Bone marrow (tissue), 2 donors: ENCODE results near the gene MAP4K2.
A peak's percentile ranks its signal among the peaks of the same experiment; 100 is the strongest.

Experiments used
- DNase-seq, 2 donors: peaks; one replicate each; lab custom pipeline; 2025; lab: John Stamatoyannopoulos, UW

Gene MAP4K2

GRCh38 chr11:64767344-64768299, 35.4 kb downstream of the MAP4K2 start:
- peak; percentile 52 to 55 for DNase-seq

DNA sequence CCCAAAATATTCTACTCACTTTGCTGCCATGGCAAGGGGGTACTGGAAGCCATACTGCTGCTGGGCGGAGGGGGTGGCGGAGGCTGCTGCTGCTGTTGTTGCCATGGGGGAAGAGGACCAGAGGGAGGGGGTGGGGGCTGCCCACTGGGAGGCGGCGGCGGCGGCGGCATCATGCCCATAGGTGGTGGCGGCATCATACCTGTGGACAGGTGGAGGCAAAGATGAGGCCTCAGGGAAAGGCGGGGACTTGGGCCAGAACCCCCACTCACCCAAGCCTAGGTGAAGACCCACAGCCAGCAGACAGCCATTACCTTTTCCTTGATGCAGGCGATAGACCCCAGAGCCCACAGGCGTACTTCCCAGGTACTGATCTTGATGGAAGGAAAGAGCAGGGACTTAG, 36.1 kb downstream of the MAP4K2 start:
- DNase-seq, result no peak

- no peak for DNase-seq
Observed at GRCh38 chr11:64765851-64766665, 37.0 kb downstream of the MAP4K2 start.

DNA sequence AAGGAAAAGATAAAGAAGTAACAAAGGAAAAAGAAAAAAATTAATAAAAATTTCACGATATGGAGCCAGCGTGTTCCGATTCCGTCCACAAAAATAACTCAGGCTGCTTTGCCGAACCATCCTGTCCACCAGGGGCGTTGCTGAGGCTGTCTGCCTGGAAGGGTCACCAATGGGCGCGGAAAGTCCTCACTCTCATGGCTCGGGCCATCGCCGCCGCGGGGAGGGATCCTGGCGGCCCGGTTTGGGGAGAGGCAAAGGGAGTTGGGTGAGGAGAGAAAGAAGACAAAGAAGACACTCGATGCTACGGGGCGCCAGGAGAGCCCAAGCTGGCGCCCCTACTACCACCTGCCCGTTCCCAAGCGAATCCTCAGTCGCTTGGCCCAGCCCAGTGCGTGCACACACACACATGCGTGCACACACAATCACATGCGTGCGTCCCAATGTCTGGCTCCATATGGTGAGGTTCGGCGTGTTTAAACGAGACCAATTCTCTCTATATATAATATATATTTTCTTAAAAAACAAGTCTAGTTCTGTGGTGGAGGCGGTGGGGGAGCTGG, 37.6 kb downstream of the MAP4K2 start:
- DNase-seq, result no peak

DNA sequence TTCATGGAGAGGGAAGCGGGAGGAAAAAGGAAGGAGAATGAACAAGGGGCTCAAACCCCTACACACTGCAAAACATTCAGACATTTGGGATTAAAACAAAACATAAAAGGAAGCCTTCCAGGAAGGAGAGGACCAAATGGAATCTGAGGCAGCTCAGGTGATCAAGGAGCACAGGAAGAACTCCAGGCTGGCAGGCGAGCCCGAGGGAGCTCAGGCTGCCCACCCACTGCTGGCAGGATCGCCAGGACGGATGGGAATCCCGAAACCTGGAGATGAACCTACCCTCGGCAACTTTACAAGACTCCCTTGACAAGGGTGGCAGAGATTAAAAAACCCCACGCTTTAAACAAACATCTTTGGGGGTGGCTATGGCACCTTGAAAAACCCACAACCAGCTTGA, 38.3 kb downstream of the MAP4K2 start:
- DNase-seq, result no peak

DNA sequence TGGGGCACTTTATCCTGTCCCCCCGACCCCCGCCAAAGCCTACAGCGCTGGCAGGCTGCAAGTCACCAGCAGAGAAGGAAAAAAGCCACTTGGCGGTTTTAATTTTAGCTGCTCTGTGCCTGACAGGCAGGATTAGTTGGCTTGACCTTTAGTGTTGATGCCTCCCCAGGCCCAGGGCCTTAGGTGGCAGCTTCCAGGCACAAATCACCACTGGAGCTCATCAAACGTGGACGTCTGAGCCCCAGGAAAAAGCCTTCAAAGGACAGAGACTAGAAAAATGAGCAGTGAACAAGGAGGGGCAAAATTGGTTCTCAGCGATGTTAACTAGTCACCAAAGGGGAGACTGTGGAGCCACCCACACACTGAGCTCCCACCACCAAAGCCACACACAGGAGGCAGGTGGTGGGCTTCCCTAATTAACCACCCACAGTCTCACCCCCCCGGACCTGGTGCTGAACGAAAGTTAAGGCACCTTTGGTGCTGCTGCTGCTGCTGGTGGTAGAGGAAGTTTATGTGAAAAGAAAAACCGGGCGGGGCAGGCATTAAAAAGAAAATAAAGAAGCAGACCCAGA, 38.9 kb downstream of the MAP4K2 start:
- DNase-seq, result no peak

- no peak for DNase-seq
Observed at GRCh38 chr11:64763526-64764039, 39.4 kb downstream of the MAP4K2 start.

DNA sequence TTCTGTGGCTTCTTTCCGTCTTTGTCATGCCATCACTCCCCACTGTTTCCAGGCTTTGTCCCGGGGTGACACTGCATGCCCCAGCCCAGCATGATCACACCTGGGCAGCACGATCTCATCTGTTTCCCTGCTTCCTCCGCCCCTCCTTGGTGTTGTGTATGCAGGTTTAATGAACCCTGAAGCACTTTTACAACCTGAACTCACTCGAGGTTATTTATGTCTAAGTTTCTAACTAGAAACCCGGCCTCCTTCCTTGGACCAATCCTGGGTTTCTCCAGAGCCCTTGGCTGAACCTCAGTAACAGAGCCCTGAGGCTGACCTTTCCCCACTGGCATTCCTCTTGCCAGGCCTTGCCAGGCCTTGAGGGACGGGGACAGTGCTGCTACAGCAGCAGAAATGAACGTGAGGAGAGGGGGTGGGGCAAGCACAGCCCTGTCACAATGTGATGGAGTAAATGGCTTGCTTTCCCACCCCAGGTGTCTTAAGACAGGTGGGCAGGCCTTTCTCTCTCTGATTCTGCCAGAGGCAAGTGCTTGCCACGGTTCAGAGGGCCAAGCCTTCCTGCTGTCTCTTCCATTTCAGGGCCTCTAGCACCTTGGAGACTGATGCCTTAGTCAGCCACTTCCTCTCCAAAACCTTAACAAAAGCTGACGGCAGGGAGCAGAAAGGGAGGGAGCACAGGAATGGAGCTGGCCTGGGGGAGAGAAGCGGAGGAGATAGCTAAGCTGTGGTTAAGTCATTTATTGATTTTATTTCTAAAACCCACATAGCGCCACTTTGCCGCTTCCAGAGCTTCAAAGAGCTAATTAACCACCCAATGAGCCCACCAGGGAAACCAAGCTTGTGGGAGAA, 40.1 kb downstream of the MAP4K2 start:
- DNase-seq, result no peak

DNA sequence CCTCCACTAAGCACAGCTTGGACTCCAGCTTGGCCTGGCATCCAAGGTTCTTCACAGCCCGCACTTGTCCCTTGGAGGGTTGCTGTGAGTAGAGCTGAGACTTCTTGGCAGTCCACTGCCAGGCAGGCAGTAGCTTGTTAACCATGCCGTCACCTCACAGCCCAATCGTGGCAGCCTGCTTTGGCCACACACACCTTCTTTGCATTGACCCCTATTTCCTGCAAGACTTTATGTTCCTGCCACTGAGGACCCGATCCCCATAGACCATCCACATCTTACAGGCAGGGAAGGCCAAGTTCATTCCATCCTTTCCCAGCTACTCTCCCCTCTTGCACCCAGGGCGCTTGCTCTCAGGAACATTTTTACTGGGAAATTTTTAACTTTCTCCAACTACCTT, 40.7 kb downstream of the MAP4K2 start:
- no peak for DNase-seq

DNA sequence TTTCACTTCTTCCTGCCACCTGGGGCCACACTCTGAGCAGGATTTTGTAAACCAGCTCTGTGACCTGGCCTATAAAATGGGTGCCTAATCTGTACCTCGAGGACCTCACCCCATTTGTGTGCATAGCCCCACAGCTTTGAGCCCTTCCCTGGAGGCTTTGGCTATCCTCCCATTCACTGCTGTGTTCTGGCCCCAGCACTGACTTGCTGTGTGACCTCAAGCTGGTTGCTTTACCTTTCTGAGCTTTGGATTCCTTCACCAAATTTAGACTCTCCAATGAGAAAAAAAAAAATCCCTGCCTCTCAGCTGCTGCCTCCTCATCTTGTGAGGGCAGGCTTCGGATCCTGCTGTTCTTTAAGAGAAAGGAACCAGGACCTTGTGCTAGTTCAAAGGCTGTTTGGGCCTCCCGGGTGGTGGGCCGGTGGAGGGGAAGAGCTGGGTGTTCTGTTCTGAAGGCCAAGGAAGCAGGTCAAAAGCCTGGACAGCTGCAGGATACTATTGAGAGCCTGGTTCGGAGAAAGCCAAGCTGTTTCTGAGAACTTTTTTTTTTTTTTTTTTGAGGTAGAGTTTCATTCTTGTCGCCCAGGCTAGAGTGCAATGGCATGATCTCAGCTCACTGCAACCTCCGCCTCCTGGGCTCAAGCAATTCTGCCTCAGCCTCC, 42.1 kb downstream of the MAP4K2 start:
- DNase-seq, result no peak

- no peak for DNase-seq
Observed at GRCh38 chr11:64759722-64760719, 43.0 kb downstream of the MAP4K2 start, which contains the start of gene PYGM. PYGM (minus strand) TSS chr11:64759974; CDS start chr11:64759898, 76 bp downstream.

DNA sequence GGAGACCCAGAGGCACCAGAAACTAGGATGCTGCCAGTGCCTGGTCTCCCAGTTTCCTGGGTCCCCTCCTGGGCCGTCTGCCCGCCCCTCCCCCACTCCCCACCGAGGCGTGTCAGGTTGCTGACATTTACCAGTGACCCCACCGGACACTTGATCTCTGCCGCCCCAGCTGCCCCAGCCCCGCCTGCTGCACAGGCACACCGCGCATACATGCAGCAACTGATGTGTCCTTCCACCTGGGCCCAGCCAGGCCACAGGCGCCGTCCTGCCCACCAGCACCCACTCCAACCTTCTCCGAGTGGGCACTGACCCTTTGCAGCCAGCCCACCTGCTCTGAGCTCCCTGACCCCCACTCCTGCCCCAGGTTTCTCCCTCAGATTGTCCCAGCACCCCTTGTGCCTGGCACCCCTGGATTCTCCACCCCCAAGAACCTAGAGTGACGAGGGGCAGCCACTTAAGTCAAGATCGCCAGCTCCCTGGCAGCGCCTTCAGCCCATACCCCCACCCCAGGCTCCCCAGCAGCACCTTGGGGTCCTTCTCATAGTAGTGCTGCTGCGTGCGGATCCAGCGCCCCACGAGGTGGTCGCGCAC, 43.8 kb downstream of the MAP4K2 start:
- DNase-seq, result no peak

DNA sequence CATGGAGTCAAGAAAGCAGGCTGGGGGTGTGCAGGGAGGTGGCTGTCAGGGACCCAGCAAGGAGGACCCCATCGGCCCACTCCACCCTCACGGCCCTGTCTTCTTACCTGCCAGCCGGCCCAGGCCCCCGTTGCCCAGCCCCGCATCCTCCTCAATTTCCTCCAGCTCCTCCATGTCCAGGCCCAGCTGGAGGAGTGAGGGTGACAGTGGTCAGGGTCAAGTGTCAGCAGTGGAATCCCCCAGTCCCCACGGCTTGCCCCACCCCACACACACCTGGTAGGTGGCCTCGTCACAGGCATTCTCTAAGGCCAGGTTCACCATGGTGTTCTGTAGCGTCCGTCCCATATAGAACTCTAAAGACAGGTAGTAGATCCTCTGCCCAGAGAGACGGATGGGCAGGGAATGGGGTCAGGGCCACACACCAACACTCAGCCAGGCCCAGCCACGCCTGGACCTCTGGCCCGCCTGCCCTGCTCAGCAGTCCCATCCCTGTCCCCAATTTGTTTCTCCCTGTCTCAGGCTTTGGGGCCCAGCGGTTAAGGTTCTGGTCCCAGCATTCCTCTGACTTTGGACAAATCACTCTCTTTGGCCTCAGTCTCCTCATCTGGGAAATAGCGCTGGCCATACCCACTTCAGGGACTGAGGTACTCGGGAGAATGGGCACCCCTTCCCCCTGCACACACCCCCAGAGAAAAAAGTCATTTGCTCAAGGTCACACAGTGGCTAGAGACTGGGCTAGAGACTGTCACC, 44.5 kb downstream of the MAP4K2 start:
- no peak for DNase-seq

GRCh38 chr11:64757549-64758329, 45.3 kb downstream of the MAP4K2 start:
- no peak for DNase-seq

- DNase-seq, result no peak
Observed at GRCh38 chr11:64755681-64756361, 47.2 kb downstream of the MAP4K2 start.

DNA sequence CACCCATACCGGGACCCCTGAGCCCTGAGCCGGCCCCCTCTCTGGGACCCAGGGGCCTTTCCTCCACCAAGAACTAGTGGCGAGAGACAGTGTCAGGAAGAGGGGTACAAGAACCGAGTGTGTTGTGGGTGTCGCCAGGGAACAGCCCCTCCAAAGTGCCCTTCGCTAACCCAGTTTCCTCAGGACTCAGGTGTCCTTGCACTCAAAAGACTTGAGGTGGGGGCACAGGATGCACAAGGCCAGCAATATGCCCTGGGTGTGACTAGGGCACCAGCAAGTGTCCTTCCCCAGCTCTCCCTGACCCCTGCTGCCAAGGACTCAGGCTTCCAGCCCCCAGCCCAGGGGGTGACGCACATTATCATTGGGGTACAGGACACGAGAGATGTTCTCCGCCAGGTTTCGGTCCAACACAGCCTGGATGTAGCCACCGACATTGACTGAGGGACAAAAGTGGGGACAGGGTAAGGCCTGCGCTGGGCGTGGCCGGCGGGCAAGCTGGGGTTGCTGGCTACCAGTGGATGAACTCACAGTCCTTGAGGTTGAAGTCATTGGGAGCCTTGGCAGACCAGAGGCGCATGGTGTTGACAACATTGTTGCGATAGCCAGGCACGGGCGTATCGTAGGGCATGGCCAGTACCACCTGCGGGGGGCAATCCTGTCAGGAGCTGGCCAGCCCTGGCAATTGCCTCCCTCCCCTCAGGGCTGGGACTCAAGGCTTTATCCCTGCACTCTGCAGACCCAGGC, 47.9 kb downstream of the MAP4K2 start:
- DNase-seq, result no peak
